A549 (cell line): Measurements from ENCODE around the gene KRT77. TPM values are rescaled to one million over a fixed set of nuclear protein-coding genes. Genes with fewer than 3 reads are reported as not detected.

Experiments used
- ATAC-seq, 2 experiments: fragments of 200-7000 bp in 1 of 2; fragments of >200 bp in 1 of 2; cut with Nextera tagmentation in 1 of 2; cut with Tn5 transposase in 1 of 2; 3 replicates each; pipeline versions ENCODE4 v1.8.0 to v1.9.1; 2018 to 2020; ENCODE audit warnings: mild to moderate bottlenecking in 1 of 2, moderate library complexity in 1 of 2
- CTCF ChIA-PET: fragments of 300-600 bp; sonication (Branson Sonifier 250); formaldehyde crosslinking; extraction: SDS; loops from one replicate; lab custom pipeline; 2021; ENCODE audit warnings: antibody characterized with exemption, inconsistent platforms; lab: Yijun Ruan, JAX
- POLR2A ChIA-PET: fragments of 350-600 bp; formaldehyde crosslinking; extraction: SDS; loops from one replicate; lab custom pipeline; 2021; ENCODE audit warnings: antibody characterized with exemption, inconsistent platforms; lab: Yijun Ruan, JAX
- DNase-seq, 2 experiments: peaks; one replicate each; pipeline versions ENCODE4 v3.0.0 to v3.0.0-alpha.2; 2011 to 2016; ENCODE audit warnings: low read depth in 1 of 2, low spot score in 1 of 2
- FAIRE-seq: peaks from 2 replicates; lab custom pipeline; 2011; peaks lifted over from hg19 to GRCh38; lab: Jason Lieb, UNC
- H3K27ac ChIP-seq, 2 experiments: fragments of >200 bp; sonication (Bioruptor Twin); formaldehyde crosslinking; 3 replicates each; pipeline ENCODE4 v1.5.1; 2016 to 2017
- H3K4me1 ChIP-seq: fragments of >200 bp; sonication (Bioruptor Twin); formaldehyde crosslinking; 3 replicates; pipeline ENCODE4 v1.6.1; 2016
- H3K4me2 ChIP-seq: fragments of >200 bp; sonication (Bioruptor Twin); formaldehyde crosslinking; 3 replicates; pipeline ENCODE4 v1.6.1; 2016
- H3K4me3 ChIP-seq: fragments of >200 bp; sonication (Bioruptor Twin); formaldehyde crosslinking; 3 replicates; pipeline ENCODE4 v1.5.1; 2016
- H3K9me3 ChIP-seq: fragments of >200 bp; sonication (Bioruptor Twin); formaldehyde crosslinking; 3 replicates; pipeline ENCODE4 v1.6.1; 2016
- ATOH8 ChIP-seq: fragments of 250-450 bp; sonication (Bioruptor Pico); IDR thresholded peaks from 2 replicates; pipeline ENCODE4 v1.5.0; 2020; ENCODE audit warnings: low read depth, mild to moderate bottlenecking, moderate library complexity
- CBX2 ChIP-seq: fragments of 200-600 bp; sonication (generic); IDR thresholded peaks from 2 replicates; pipeline ENCODE4 v1.6.1; 2016; ENCODE audit warnings: low read depth, mild to moderate bottlenecking, borderline replicate concordance
- CBX8 ChIP-seq: fragments of 200-600 bp; sonication (generic); IDR thresholded peaks from 2 replicates; pipeline ENCODE4 v1.6.1; 2016
- CHD2 ChIP-seq: fragments of 150-350 bp; IDR thresholded peaks from 2 replicates; pipeline ENCODE4 v1.6.1; 2014; ENCODE audit warnings: low read length; ENCODE audit not compliant: partially characterized antibody
- CHD4 ChIP-seq: fragments of 200-600 bp; sonication (generic); IDR thresholded peaks from 2 replicates; pipeline ENCODE4 v1.6.1; 2016; ENCODE audit warnings: antibody characterized with exemption, mild to moderate bottlenecking, borderline replicate concordance
- E2F6 ChIP-seq: IDR thresholded peaks from 2 replicates; pipeline ENCODE4 v1.6.1; 2012; ENCODE audit warnings: low read depth, borderline replicate concordance
- EHMT2 ChIP-seq: fragments of 200-600 bp; sonication (generic); IDR thresholded peaks from 2 replicates; pipeline ENCODE4 v1.6.1; 2016; ENCODE audit warnings: antibody characterized with exemption, low read depth, mild to moderate bottlenecking, moderate library complexity
- FOSL2 ChIP-seq, 2 experiments: fragments of 450-650 bp in 1 of 2; fragments of >200 bp in 1 of 2; sonication (Bioruptor Twin) in 1 of 2; formaldehyde crosslinking; IDR thresholded peaks; 2 replicates each; pipeline versions ENCODE4 v1.5.0 to v1.6.1; 2016 to 2020; ENCODE audit warnings: mild to moderate bottlenecking in 1 of 2, moderate library complexity in 1 of 2
- FOXS1 ChIP-seq: fragments of 250-450 bp; sonication (Bioruptor Pico); IDR thresholded peaks from 2 replicates; pipeline ENCODE4 v1.5.0; 2020; ENCODE audit warnings: mild to moderate bottlenecking, moderate library complexity
- HDAC2 ChIP-seq: fragments of 200-600 bp; sonication (generic); IDR thresholded peaks from 2 replicates; pipeline ENCODE4 v1.6.1; 2016
- HES2 ChIP-seq: fragments of >200 bp; sonication (Bioruptor Twin); formaldehyde crosslinking; IDR thresholded peaks from 2 replicates; pipeline ENCODE4 v1.6.1; 2016
- JUN ChIP-seq, 2 experiments: fragments of >200 bp; sonication (Bioruptor Twin); formaldehyde crosslinking; IDR thresholded peaks; 2 replicates in 1 of 2; 3 replicates in 1 of 2; pipeline ENCODE4 v1.6.1; 2016 to 2017
- MAZ ChIP-seq: fragments of 150-350 bp; IDR thresholded peaks from 2 replicates; pipeline ENCODE4 v1.6.1; 2014; ENCODE audit warnings: antibody characterized with exemption, low read depth, low read length, borderline replicate concordance
- POLR2AphosphoS2 ChIP-seq: conservative IDR thresholded peaks from 2 replicates; pipeline ENCODE4 v1.6.1; 2012; ENCODE audit warnings: low read length, improper control_type of control experiment, inconsistent platforms
- RAD21 ChIP-seq, 2 experiments: fragments of >200 bp in 1 of 2; sonication (Bioruptor Twin) in 1 of 2; formaldehyde crosslinking in 1 of 2; IDR thresholded peaks in 1 of 2; conservative IDR thresholded peaks in 1 of 2; 2 replicates in 1 of 2; 3 replicates in 1 of 2; pipeline ENCODE4 v1.6.1; 2012 to 2018; ENCODE audit warnings: inconsistent platforms in 1 of 2
- ZFP36 ChIP-seq: fragments of 450-650 bp; IDR thresholded peaks from 2 replicates; pipeline ENCODE4 v1.6.1; 2014; ENCODE audit warnings: borderline replicate concordance; ENCODE audit not compliant: partially characterized antibody
- WGBS: methylation state at CpG from one replicate; pipeline ENCODE4 v1.1.6; 2017; ENCODE audit errors: missing lambda C conversion rate; 5-methylcytosine and 5-hydroxymethylcytosine counted together
- polyA plus RNA-seq, 4 experiments: library from polyadenylated mRNA; depleted of rRNA in 3 of 4; stranded (reverse); fragments of >200 nt; fragmentation: RNase III in 1 of 4; extraction: RNeasy Plus Mini Kit Qiagen cat#74134 plus additional on column Dnase treatment in 1 of 4; gene quantifications; 2 replicates in 3 of 4; 3 replicates in 1 of 4; pipeline ENCODE4 v1.2.3, GENCODE V29; 2011 to 2017
- TF ChIP-seq, protein P1 (sequence below): IDR thresholded peaks from 2 replicates; pipeline ENCODE4 v1.6.1; 2012
- TF ChIP-seq, protein P2 (sequence below): fragments of 200-600 bp; sonication (generic); IDR thresholded peaks from 2 replicates; pipeline ENCODE4 v1.6.1; 2016; ENCODE audit warnings: antibody characterized with exemption, mild to moderate bottlenecking, moderate library complexity
- TF ChIP-seq, protein P3 (sequence below): fragments of 250-450 bp; sonication (Bioruptor Pico); IDR thresholded peaks from 2 replicates; pipeline ENCODE4 v1.5.0; 2021; ENCODE audit warnings: mild to moderate bottlenecking, moderate library complexity, borderline replicate concordance

Gene KRT77
- polyA plus RNA-seq, 2 of the 4 experiments (the other 2 are of a cell fraction): 0.03 TPM; not detected in 1

DNA sequence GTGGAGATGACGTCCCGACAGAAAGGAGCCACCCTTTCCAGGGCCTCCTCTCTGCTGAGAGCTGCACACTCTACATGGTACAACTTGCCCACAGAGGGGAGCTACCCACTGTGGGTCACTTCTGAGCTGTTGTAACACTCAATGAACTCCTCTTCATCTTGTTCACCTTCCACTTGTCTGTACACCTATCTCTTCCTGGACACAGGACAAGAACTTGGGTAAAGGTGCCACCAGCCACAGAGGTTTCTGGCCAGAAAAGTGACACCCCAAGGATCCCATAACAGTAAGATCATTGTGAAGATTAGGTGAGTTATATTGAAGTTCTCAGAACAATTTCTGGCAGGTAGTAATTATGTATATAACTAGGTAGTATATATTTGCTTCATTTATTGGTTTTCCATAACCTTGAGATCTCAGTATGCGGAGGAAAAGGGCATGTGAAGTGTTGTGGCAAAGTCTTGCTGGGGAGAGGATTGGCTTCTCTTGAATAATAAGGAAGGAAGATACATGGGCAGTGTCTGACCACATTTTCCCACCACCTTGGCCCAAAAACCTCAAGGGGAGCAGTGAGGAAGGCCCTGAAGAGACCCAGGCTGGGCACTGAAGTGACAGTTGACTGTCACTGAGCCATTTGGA is 39.6 kb upstream of the KRT77 start:
- POLR2A ChIA-PET: no interaction called here
- FAIRE-seq (no peak), DNase-seq (no peak), ATAC-seq (no peak)
- no peak overlapping the region for H3K27ac ChIP-seq
- no peaks in the 10 kb centered on the region for H3K9me3 ChIP-seq
- no peak overlapping the region for H3K4me2 ChIP-seq
- 48% methylated on average over 3 of the region's 3 CpGs for WGBS
- CTCF ChIA-PET: interaction anchor here (0.6 kb wide), 1 partner anchor 345 kb away, joined by 3 read pairs; no protein-coding TSS in a partner anchor
- no peaks in the 10 kb centered on the region for H3K4me1 ChIP-seq
- H3K4me3 ChIP-seq: no peak overlapping the region
- TF ChIP-seq MAZ: no peak
- no peak for TF ChIP-seq HDAC2
- TF ChIP-seq, protein P1, sequence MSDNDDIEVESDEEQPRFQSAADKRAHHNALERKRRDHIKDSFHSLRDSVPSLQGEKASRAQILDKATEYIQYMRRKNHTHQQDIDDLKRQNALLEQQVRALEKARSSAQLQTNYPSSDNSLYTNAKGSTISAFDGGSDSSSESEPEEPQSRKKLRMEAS: no peak
- TF ChIP-seq FOXS1: no peak
- TF ChIP-seq EHMT2: no peak
- TF ChIP-seq E2F6: no peak
- no peak for TF ChIP-seq CBX8
- TF ChIP-seq, protein P2, sequence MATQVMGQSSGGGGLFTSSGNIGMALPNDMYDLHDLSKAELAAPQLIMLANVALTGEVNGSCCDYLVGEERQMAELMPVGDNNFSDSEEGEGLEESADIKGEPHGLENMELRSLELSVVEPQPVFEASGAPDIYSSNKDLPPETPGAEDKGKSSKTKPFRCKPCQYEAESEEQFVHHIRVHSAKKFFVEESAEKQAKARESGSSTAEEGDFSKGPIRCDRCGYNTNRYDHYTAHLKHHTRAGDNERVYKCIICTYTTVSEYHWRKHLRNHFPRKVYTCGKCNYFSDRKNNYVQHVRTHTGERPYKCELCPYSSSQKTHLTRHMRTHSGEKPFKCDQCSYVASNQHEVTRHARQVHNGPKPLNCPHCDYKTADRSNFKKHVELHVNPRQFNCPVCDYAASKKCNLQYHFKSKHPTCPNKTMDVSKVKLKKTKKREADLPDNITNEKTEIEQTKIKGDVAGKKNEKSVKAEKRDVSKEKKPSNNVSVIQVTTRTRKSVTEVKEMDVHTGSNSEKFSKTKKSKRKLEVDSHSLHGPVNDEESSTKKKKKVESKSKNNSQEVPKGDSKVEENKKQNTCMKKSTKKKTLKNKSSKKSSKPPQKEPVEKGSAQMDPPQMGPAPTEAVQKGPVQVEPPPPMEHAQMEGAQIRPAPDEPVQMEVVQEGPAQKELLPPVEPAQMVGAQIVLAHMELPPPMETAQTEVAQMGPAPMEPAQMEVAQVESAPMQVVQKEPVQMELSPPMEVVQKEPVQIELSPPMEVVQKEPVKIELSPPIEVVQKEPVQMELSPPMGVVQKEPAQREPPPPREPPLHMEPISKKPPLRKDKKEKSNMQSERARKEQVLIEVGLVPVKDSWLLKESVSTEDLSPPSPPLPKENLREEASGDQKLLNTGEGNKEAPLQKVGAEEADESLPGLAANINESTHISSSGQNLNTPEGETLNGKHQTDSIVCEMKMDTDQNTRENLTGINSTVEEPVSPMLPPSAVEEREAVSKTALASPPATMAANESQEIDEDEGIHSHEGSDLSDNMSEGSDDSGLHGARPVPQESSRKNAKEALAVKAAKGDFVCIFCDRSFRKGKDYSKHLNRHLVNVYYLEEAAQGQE: no peak

DNA sequence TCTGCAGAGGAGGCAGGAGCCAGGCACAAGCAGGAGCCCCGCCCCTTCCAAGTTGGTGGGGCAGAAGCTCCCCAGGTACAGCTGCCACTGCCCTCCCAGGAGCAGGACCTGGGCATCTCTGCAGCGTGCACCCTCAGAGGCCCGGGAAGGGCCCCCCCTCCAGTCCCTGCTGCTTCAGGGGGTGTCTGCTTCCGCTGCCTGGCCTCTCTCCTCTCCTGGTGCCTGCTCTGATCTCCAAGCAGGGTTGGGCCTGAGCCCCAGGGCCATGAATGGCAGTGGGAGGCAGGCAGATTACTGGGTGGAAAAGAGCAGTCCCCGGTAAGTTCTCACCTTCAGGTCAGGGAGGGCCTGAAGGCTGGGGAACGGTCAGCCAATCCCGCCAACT is 38.9 kb upstream of the KRT77 start:
- Histone ChIP-seq H3K4me1 (no peaks in the 10 kb centered on the region), H3K4me2 (no peak overlapping the region), H3K27ac (no peak overlapping the region), H3K9me3 (no peaks in the 10 kb centered on the region), H3K4me3 (no peak overlapping the region)
- ATAC-seq (peak; percentile 11 to 31; a peak in 4 of 6 replicates), DNase-seq (no peak), FAIRE-seq (no peak)
- CTCF ChIA-PET: no interaction called here
- TF ChIP-seq CHD4: no peak
- no peak for TF ChIP-seq HES2
- TF ChIP-seq RAD21 (conservative IDR thresholded peaks at IDR 0.05 in 1 of 2, IDR thresholded peaks at IDR 0.05 in 1 of 2): no peak
- no peak for TF ChIP-seq CBX2
- TF ChIP-seq, protein P3, sequence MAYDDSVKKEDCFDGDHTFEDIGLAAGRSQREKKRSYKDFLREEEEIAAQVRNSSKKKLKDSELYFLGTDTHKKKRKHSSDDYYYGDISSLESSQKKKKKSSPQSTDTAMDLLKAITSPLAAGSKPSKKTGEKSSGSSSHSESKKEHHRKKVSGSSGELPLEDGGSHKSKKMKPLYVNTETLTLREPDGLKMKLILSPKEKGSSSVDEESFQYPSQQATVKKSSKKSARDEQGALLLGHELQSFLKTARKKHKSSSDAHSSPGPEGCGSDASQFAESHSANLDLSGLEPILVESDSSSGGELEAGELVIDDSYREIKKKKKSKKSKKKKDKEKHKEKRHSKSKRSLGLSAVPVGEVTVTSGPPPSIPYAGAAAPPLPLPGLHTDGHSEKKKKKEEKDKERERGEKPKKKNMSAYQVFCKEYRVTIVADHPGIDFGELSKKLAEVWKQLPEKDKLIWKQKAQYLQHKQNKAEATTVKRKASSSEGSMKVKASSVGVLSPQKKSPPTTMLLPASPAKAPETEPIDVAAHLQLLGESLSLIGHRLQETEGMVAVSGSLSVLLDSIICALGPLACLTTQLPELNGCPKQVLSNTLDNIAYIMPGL (CRISPR knock-in tag): no peak
- TF ChIP-seq CHD2: no peak
- TF ChIP-seq ZFP36: no peak
- TF ChIP-seq FOSL2 (IDR thresholded peaks at IDR 0.05): no peak
- TF ChIP-seq FOSL2 (CRISPR knock-in tag; IDR thresholded peaks at IDR 0.05): no peak
- TF ChIP-seq, protein P2: no peak
- no peak for TF ChIP-seq ATOH8 (CRISPR knock-in tag)
- no peak for TF ChIP-seq JUN (IDR thresholded peaks at IDR 0.05)
- no peak for TF ChIP-seq POLR2AphosphoS2
- POLR2A ChIA-PET: no interaction called here
- 28% methylated on average over 7 of the region's 7 CpGs for WGBS
